WTC11 (cell line): ENCODE data around the gene PLXNC1. TPM values are rescaled to one million over a fixed set of nuclear protein-coding genes. Genes with fewer than 3 reads are reported as not detected.

Experiments
- ATAC-seq: fragments of 200-7000 bp; cut with Tn5 transposase; 2 replicates; pipeline ENCODE4 v1.10.0; 2021; ENCODE audit warnings: mild to moderate bottlenecking, moderate library complexity
- CTCF ChIA-PET: fragments of 300-600 bp; sonication (Branson Sonifier 250); formaldehyde crosslinking; loops from one replicate; lab custom pipeline; 2021; ENCODE audit warnings: antibody characterized with exemption; lab: Charles Lee
- POLR2A ChIA-PET: fragments of 350-600 bp; sonication (Branson Sonifier 250); formaldehyde crosslinking; loops from one replicate; lab custom pipeline; 2021; ENCODE audit warnings: antibody characterized with exemption; lab: Charles Lee
- DNase-seq: peaks from one replicate; pipeline ENCODE4 v3.0.0; 2021; ENCODE audit warnings: low spot score
- H3K27ac Mint-ChIP-seq: 2 replicates; pipeline ENCODE4 v1.8.0; 2021; ENCODE audit warnings: mixed read lengths
- H3K27me3 Mint-ChIP-seq: 2 replicates; pipeline ENCODE4 v1.8.0; 2021; ENCODE audit warnings: low read depth, mild to moderate bottlenecking, moderate library complexity, mixed read lengths
- H3K36me3 Mint-ChIP-seq: 2 replicates; pipeline ENCODE4 v1.8.0; 2021; ENCODE audit warnings: mixed read lengths
- H3K4me1 Mint-ChIP-seq: 2 replicates; pipeline ENCODE4 v1.8.0; 2022; ENCODE audit warnings: mixed read lengths
- H3K4me3 Mint-ChIP-seq: 2 replicates; pipeline ENCODE4 v1.8.0; 2021; ENCODE audit warnings: mild to moderate bottlenecking, moderate library complexity, mixed read lengths
- H3K9me3 Mint-ChIP-seq: 2 replicates; pipeline ENCODE4 v1.8.0; 2021; ENCODE audit warnings: mixed read lengths
- AFF4 ChIP-seq: sonication (generic); formaldehyde crosslinking; IDR thresholded peaks from 2 replicates; pipeline ENCODE4 v1.8.1; 2023; ENCODE audit warnings: mild to moderate bottlenecking, missing genetic modification reagents, borderline replicate concordance
- ATF3 ChIP-seq: sonication (generic); formaldehyde crosslinking; conservative IDR thresholded peaks from 2 replicates; pipeline ENCODE4 v1.8.1; 2022; ENCODE audit warnings: mild to moderate bottlenecking, missing genetic modification reagents
- E2F1 ChIP-seq: sonication (generic); formaldehyde crosslinking; IDR thresholded peaks from 2 replicates; pipeline ENCODE4 v1.8.0; 2022; ENCODE audit warnings: mild to moderate bottlenecking, missing genetic modification reagents
- E2F4 ChIP-seq: sonication (generic); formaldehyde crosslinking; IDR thresholded peaks from 2 replicates; pipeline ENCODE4 v1.8.1; 2022; ENCODE audit warnings: low read depth, mild to moderate bottlenecking, moderate library complexity, missing genetic modification reagents, borderline replicate concordance
- EMX1 ChIP-seq: fragments of 250-450 bp; sonication (Bioruptor Pico); IDR thresholded peaks from 2 replicates; pipeline ENCODE4 v1.8.0; 2021; ENCODE audit warnings: mild to moderate bottlenecking
- FOXK1 ChIP-seq: sonication (generic); formaldehyde crosslinking; IDR thresholded peaks from 2 replicates; pipeline ENCODE4 v1.8.0; 2022; ENCODE audit warnings: mild to moderate bottlenecking, moderate library complexity, missing genetic modification reagents
- GTF2I ChIP-seq: fragments of 250-450 bp; sonication (Bioruptor Pico); conservative IDR thresholded peaks from 2 replicates; pipeline ENCODE4 v1.4.0; 2021; ENCODE audit warnings: mild to moderate bottlenecking
- JUN ChIP-seq: sonication (generic); formaldehyde crosslinking; IDR thresholded peaks from 2 replicates; pipeline ENCODE4 v1.8.0; 2023; ENCODE audit warnings: mild to moderate bottlenecking, missing genetic modification reagents
- NFE2L1 ChIP-seq: sonication (generic); formaldehyde crosslinking; IDR thresholded peaks from 2 replicates; pipeline ENCODE4 v1.8.1; 2023; ENCODE audit warnings: missing genetic modification reagents
- NR1H2 ChIP-seq: sonication (generic); formaldehyde crosslinking; IDR thresholded peaks from 2 replicates; pipeline ENCODE4 v1.9.0; 2021; ENCODE audit warnings: mild to moderate bottlenecking, moderate library complexity, missing genetic modification reagents
- USF2 ChIP-seq: sonication (generic); formaldehyde crosslinking; IDR thresholded peaks from 2 replicates; pipeline ENCODE4 v1.8.1; 2023; ENCODE audit warnings: mild to moderate bottlenecking, missing genetic modification reagents, moderate library complexity
- ZMAT4 ChIP-seq: fragments of 250-450 bp; sonication (Bioruptor Pico); IDR thresholded peaks from 2 replicates; pipeline ENCODE4 v1.9.0; 2021; ENCODE audit warnings: mild to moderate bottlenecking
- ZNF138 ChIP-seq: sonication (generic); formaldehyde crosslinking; conservative IDR thresholded peaks from 2 replicates; pipeline ENCODE4 v1.8.1; 2022; ENCODE audit warnings: mild to moderate bottlenecking, moderate library complexity, missing genetic modification reagents
- ZNF281 ChIP-seq: sonication (generic); formaldehyde crosslinking; IDR thresholded peaks from 2 replicates; pipeline ENCODE4 v1.8.0; 2023; ENCODE audit warnings: mild to moderate bottlenecking, missing genetic modification reagents
- ZNF317 ChIP-seq: sonication (generic); formaldehyde crosslinking; IDR thresholded peaks from 2 replicates; pipeline ENCODE4 v1.8.1; 2023; ENCODE audit warnings: low read depth, mild to moderate bottlenecking, moderate library complexity, missing genetic modification reagents, borderline replicate concordance
- ZNF416 ChIP-seq: fragments of 250-450 bp; sonication (Bioruptor Pico); IDR thresholded peaks from 2 replicates; pipeline ENCODE4 v1.9.0; 2021; ENCODE audit warnings: mild to moderate bottlenecking, inconsistent platforms
- ZNF423 ChIP-seq: fragments of 250-450 bp; sonication (Bioruptor Pico); IDR thresholded peaks from 2 replicates; pipeline ENCODE4 v2.1.2; 2022; ENCODE audit warnings: mild to moderate bottlenecking, moderate library complexity
- ZNF532 ChIP-seq: fragments of 250-450 bp; sonication (Bioruptor Pico); IDR thresholded peaks from 2 replicates; pipeline ENCODE4 v1.9.0; 2021; ENCODE audit warnings: mild to moderate bottlenecking, borderline replicate concordance
- total RNA-seq: library from RNA; stranded (reverse); gene quantifications from 3 replicates; pipeline ENCODE4 v1.2.3, GENCODE V29; 2021

Gene PLXNC1
- total RNA-seq, 1 experiment from 2014 or later: 3.1 TPM

GRCh38 chr12:94245631-94246383, 97.4 kb downstream of the PLXNC1 start (continued):
- TF ChIP-seq AFF4 (CRISPR knock-in tag): no peak

GRCh38 chr12:94247246-94247645, 98.9 kb downstream of the PLXNC1 start:
- Mint-ChIP-seq H3K4me3 (no peak overlapping the region), H3K27ac (no peak overlapping the region), H3K36me3 (no peaks in the 10 kb centered on the region), H3K9me3 (no peaks in the 10 kb centered on the region), H3K4me1 (peaks cover 16% of the 10 kb centered on the region), H3K27me3 (no peaks in the 10 kb centered on the region)
- ATAC-seq (no peak; the same call in 1 of the 2 replicates), DNase-seq (no peak)
- ChIA-PET CTCF (no interaction called here), POLR2A (interaction anchor here (0.5 kb wide), 1 partner anchor 13 kb away, joined by 3 read pairs; no protein-coding TSS in a partner anchor)
- no peak for TF ChIP-seq E2F4 (CRISPR knock-in tag)
- no peak for TF ChIP-seq NR1H2
- TF ChIP-seq ZNF416: no peak
- TF ChIP-seq ZNF423: no peak
- TF ChIP-seq E2F1 (CRISPR knock-in tag): no peak
- TF ChIP-seq NFE2L1 (CRISPR knock-in tag): no peak
- no peak for TF ChIP-seq ZNF317 (CRISPR knock-in tag)
- TF ChIP-seq ZNF281 (CRISPR knock-in tag): no peak
- no peak for TF ChIP-seq USF2
- no peak for TF ChIP-seq ZNF532 (CRISPR knock-in tag)
- no peak for TF ChIP-seq ZMAT4
- no peak for TF ChIP-seq GTF2I
- no peak for TF ChIP-seq FOXK1 (CRISPR knock-in tag)
- no peak for TF ChIP-seq ZNF138 (CRISPR knock-in tag)
- no peak for TF ChIP-seq JUN (CRISPR knock-in tag)
- TF ChIP-seq EMX1 (CRISPR knock-in tag): no peak
- no peak for TF ChIP-seq ATF3 (CRISPR knock-in tag)
